CD4-positive, CD25-positive, alpha-beta regulatory T cell (primary cell): ENCODE results near the gene LZTS2. TPM values are rescaled to one million over a fixed set of nuclear protein-coding genes. Genes with fewer than 3 reads are reported as not detected.
A peak's percentile ranks its signal among the peaks of the same experiment; 100 is the strongest.
"Not testable (repeated sequence)": the region's sequence is repeated elsewhere in the genome, so short reads cannot be mapped to it uniquely, and the experiment has no call there.

Experiments used
- ATAC-seq, 2 donors: fragments of 150-1000 bp; cut with Tn5 transposase; one replicate each; pipeline ENCODE4 v1.10.0; 2021; ENCODE audit warnings: low read depth in 2 of 2, moderate number of reproducible peaks in 2 of 2, moderate library complexity in 1 of 2
- DNase-seq, 3 donors: peaks; one replicate each; pipeline versions ENCODE4 v3.0.0 to v3.0.0-alpha.2; 2012 to 2022; ENCODE audit warnings: mixed read lengths in 1 of 3
- H3K27ac ChIP-seq: one replicate; pipeline ENCODE4 v1.7.0; 2013; ENCODE audit warnings: mild to moderate bottlenecking, low read length; ENCODE audit not compliant: insufficient read depth, poor library complexity, severe bottlenecking
- H3K27me3 ChIP-seq: one replicate; pipeline ENCODE4 v1.7.0; 2013; ENCODE audit warnings: low read length; ENCODE audit not compliant: control insufficient read depth, insufficient read depth
- H3K36me3 ChIP-seq: one replicate; pipeline ENCODE4 v1.7.0; 2013; ENCODE audit warnings: mild to moderate bottlenecking, low read length, moderate library complexity; ENCODE audit not compliant: control insufficient read depth, insufficient read depth
- H3K4me1 ChIP-seq: 2 replicates; pipeline ENCODE4 v1.7.0; 2013; ENCODE audit warnings: mild to moderate bottlenecking, low read length; ENCODE audit not compliant: insufficient read depth, control insufficient read depth, poor library complexity, severe bottlenecking
- H3K4me3 ChIP-seq: one replicate; pipeline ENCODE4 v1.7.0; 2013; ENCODE audit warnings: low read depth, mild to moderate bottlenecking, low read length, moderate library complexity
- H3K9me3 ChIP-seq, 2 experiments: 1 replicate in 1 of 2; 2 replicates in 1 of 2; pipeline ENCODE4 v1.7.0; 2013; ENCODE audit warnings: low read length in 2 of 2, mild to moderate bottlenecking in 1 of 2, moderate library complexity in 1 of 2; ENCODE audit not compliant: control insufficient read depth in 2 of 2
- H3K27ac Mint-ChIP-seq, 3 donors: one replicate each; pipeline ENCODE4 v1.8.0; 2020 to 2022; ENCODE audit warnings: mild to moderate bottlenecking in 3 of 3, mixed read lengths in 3 of 3, moderate library complexity in 2 of 3
- H3K27me3 Mint-ChIP-seq: one replicate; pipeline ENCODE4 v1.8.0; 2022; ENCODE audit warnings: mild to moderate bottlenecking, mixed read lengths
- H3K36me3 Mint-ChIP-seq: one replicate; pipeline ENCODE4 v1.8.0; 2020; ENCODE audit warnings: mixed read lengths
- H3K4me1 Mint-ChIP-seq, 4 donors: one replicate each; pipeline ENCODE4 v1.8.0; 2020 to 2022; ENCODE audit warnings: mixed read lengths in 4 of 4, mild to moderate bottlenecking in 1 of 4
- H3K4me3 Mint-ChIP-seq, 4 donors: one replicate each; pipeline ENCODE4 v1.8.0; 2020 to 2022; ENCODE audit warnings: mild to moderate bottlenecking in 4 of 4, mixed read lengths in 4 of 4, moderate library complexity in 3 of 4
- H3K9me3 Mint-ChIP-seq, 7 donors: one replicate each; pipeline ENCODE4 v1.8.0; 2020 to 2022; ENCODE audit warnings: mixed read lengths in 7 of 7, mild to moderate bottlenecking in 3 of 7, moderate library complexity in 2 of 7
- polyA plus RNA-seq, 4 donors: library from polyadenylated mRNA; unstranded; fragments of 300-500 nt; fragmentation: Illumina TruSeq; gene quantifications; one replicate each; pipeline ENCODE4 v1.2.3, GENCODE V29; 2021
- total RNA-seq: library from RNA; stranded (reverse); gene quantifications from one replicate; pipeline ENCODE4 v1.2.3, GENCODE V29; 2022

Gene LZTS2
- total and polyA plus RNA-seq, 5 donors from 2014 or later, result 11.0 to 19.3 (median 13.2) TPM

GRCh38 chr10:101030496-101031127 lies 31.0 kb downstream of the LZTS2 start:
- no peaks in the 10 kb centered on the region for H3K9me3 Mint-ChIP-seq
- peaks cover 20% of the 10 kb centered on the region for H3K27me3 Mint-ChIP-seq
- H3K9me3 ChIP-seq, result no peaks in the 10 kb centered on the region
- peak overlapping the region; percentile 96 to 99 (median 97) for H3K4me3 Mint-ChIP-seq
- H3K36me3 Mint-ChIP-seq, result peaks cover 6% of the 10 kb centered on the region
- peak overlapping the region; percentile 84 for H3K4me3 ChIP-seq
- peaks cover 32% of the 10 kb centered on the region for H3K4me1 ChIP-seq
- H3K27ac Mint-ChIP-seq, result peak overlapping the region; percentile 32 to 99 (median 95)
- peak overlapping the region; percentile 94 for H3K27ac ChIP-seq
- ATAC-seq, result no peak
- peaks cover 11% of the 10 kb centered on the region for H3K36me3 ChIP-seq
- H3K4me1 Mint-ChIP-seq, result peaks cover 4 to 29% (median 21%) of the 10 kb centered on the region in 4 donors
- DNase-seq, result no peak
- no peaks in the 10 kb centered on the region for H3K27me3 ChIP-seq

GRCh38 chr10:101031128-101031795 lies 31.7 kb downstream of the LZTS2 start, which contains the start of the genes PDZD7 and SFXN3:
Gene PDZD7, minus strand, starts transcription at chr10:101031129. Its CDS starts 910 bp downstream, at chr10:101030219.
Gene SFXN3, plus strand, starts transcription at chr10:101031234. Its CDS starts 3,461 bp downstream, at chr10:101034695.
- no peaks in the 10 kb centered on the region for H3K9me3 Mint-ChIP-seq
- Histone ChIP-seq H3K27me3 (no peaks in the 10 kb centered on the region), H3K27ac (peak within 1 kb of the TSS; percentile 94), H3K9me3 (no peaks in the 10 kb centered on the region), H3K4me3 (peak within 1 kb of the TSS; percentile 84), H3K36me3 (peaks cover 17% of the 10 kb centered on the region), H3K4me1 (peaks cover 32% of the 10 kb centered on the region)
- peaks cover 20% of the 10 kb centered on the region for H3K27me3 Mint-ChIP-seq
- peaks cover 4 to 29% (median 21%) of the 10 kb centered on the region in 4 donors for H3K4me1 Mint-ChIP-seq
- peak within 1 kb of the TSS; percentile 96 to 99 (median 97) for H3K4me3 Mint-ChIP-seq
- H3K36me3 Mint-ChIP-seq, result peaks cover 12% of the 10 kb centered on the region
- DNase-seq (peak; percentile 93 to 97 (median 97)), ATAC-seq (peak; percentile 90 to 92)
- H3K27ac Mint-ChIP-seq, result peak within 1 kb of the TSS; percentile 89 to 99 (median 95)

GRCh38 chr10:101031796-101032636 lies 32.4 kb downstream of the LZTS2 start:
- Histone ChIP-seq H3K4me1 (peaks cover 32% of the 10 kb centered on the region), H3K4me3 (peak overlapping the region; percentile 84), H3K9me3 (no peaks in the 10 kb centered on the region), H3K27me3 (no peaks in the 10 kb centered on the region), H3K27ac (peak overlapping the region; percentile 94), H3K36me3 (peaks cover 25% of the 10 kb centered on the region)
- Mint-ChIP-seq H3K4me3 (peak overlapping the region; percentile 96 to 99 (median 97)), H3K4me1 (peaks cover 4 to 29% (median 21%) of the 10 kb centered on the region in 4 donors), H3K27ac (peak overlapping the region; percentile 89 to 99 (median 95)), H3K27me3 (peaks cover 20% of the 10 kb centered on the region), H3K36me3 (peaks cover 15% of the 10 kb centered on the region), H3K9me3 (no peaks in the 10 kb centered on the region)
- DNase-seq (peak; percentile 78 to 89 (median 82)), ATAC-seq (peak; percentile 50 to 52)

GRCh38 chr10:101032637-101033224 lies 33.1 kb downstream of the LZTS2 start:
- peak overlapping the region; percentile 96 to 99 (median 97) for H3K4me3 Mint-ChIP-seq

GRCh38 chr10:101033276-101033675 lies 33.7 kb downstream of the LZTS2 start:
- Mint-ChIP-seq H3K9me3 (no peaks in the 10 kb centered on the region), H3K36me3 (peaks cover 28% of the 10 kb centered on the region), H3K27me3 (peaks cover 12% of the 10 kb centered on the region), H3K27ac (peak overlapping the region in 2 of 3 donors; percentile 76 to 95), H3K4me1 (peaks cover 4 to 29% (median 17%) of the 10 kb centered on the region in 4 donors), H3K4me3 (peak overlapping the region; percentile 96 to 99 (median 97))
- peaks cover 32% of the 10 kb centered on the region for H3K4me1 ChIP-seq
- H3K27ac ChIP-seq, result no peak overlapping the region
- DNase-seq (no peak), ATAC-seq (no peak)
- no peaks in the 10 kb centered on the region for H3K9me3 ChIP-seq
- H3K27me3 ChIP-seq, result no peaks in the 10 kb centered on the region
- H3K36me3 ChIP-seq, result peaks cover 37% of the 10 kb centered on the region
- H3K4me3 ChIP-seq, result peak overlapping the region; percentile 73

More at GRCh38 chr10:101032637-101033224, 33.1 kb downstream of the LZTS2 start:
- peak; percentile 10 to 17 for ATAC-seq
- peaks cover 32% of the 10 kb centered on the region for H3K4me1 ChIP-seq
- no peaks in the 10 kb centered on the region for H3K9me3 ChIP-seq
- peak overlapping the region; percentile 73 for H3K4me3 ChIP-seq
- DNase-seq, result peak in 2 of 3 donors; percentile 27 to 54
- peaks cover 32% of the 10 kb centered on the region for H3K36me3 ChIP-seq
- H3K27ac Mint-ChIP-seq, result peak overlapping the region; percentile 75 to 98 (median 95)
- H3K27ac ChIP-seq, result peak overlapping the region; percentile 94
- no peaks in the 10 kb centered on the region for H3K9me3 Mint-ChIP-seq
- peaks cover 4 to 29% (median 18%) of the 10 kb centered on the region in 4 donors for H3K4me1 Mint-ChIP-seq
- no peaks in the 10 kb centered on the region for H3K27me3 ChIP-seq
- peaks cover 22% of the 10 kb centered on the region for H3K36me3 Mint-ChIP-seq
- H3K27me3 Mint-ChIP-seq, result peaks cover 14% of the 10 kb centered on the region

GRCh38 chr10:101034404-101034803 lies 34.8 kb downstream of the LZTS2 start:
- peak overlapping the region in 1 of 3 donors; percentile 32 for H3K27ac Mint-ChIP-seq
- peak overlapping the region in 1 of 4 donors; percentile 96 for H3K4me3 Mint-ChIP-seq

GRCh38 chr10:101035314-101035713 lies 35.7 kb downstream of the LZTS2 start:
- peaks cover 30% of the 10 kb centered on the region for H3K4me1 ChIP-seq
- H3K27ac ChIP-seq, result no peak overlapping the region
- H3K9me3 Mint-ChIP-seq, result no peaks in the 10 kb centered on the region
- H3K4me1 Mint-ChIP-seq, result peaks cover 4 to 27% (median 17%) of the 10 kb centered on the region in 4 donors
- peaks cover 32% of the 10 kb centered on the region for H3K36me3 Mint-ChIP-seq
- no peak overlapping the region for H3K27ac Mint-ChIP-seq
- no peak overlapping the region for H3K4me3 Mint-ChIP-seq
- peaks cover 40% of the 10 kb centered on the region for H3K36me3 ChIP-seq
- H3K4me3 ChIP-seq, result no peak overlapping the region
- no peaks in the 10 kb centered on the region for H3K27me3 ChIP-seq
- ATAC-seq (no peak), DNase-seq (no peak)
- H3K27me3 Mint-ChIP-seq, result peaks cover 5% of the 10 kb centered on the region
- H3K9me3 ChIP-seq, result no peaks in the 10 kb centered on the region

More at GRCh38 chr10:101034404-101034803, 34.8 kb downstream of the LZTS2 start:
- not testable (repeated sequence) for H3K9me3 Mint-ChIP-seq, H3K4me3 ChIP-seq, H3K9me3 ChIP-seq, H3K27ac ChIP-seq, H3K27me3 ChIP-seq, ATAC-seq, H3K27me3 Mint-ChIP-seq, DNase-seq
- peaks cover 40% of the 10 kb centered on the region for H3K36me3 ChIP-seq
- peaks cover 4 to 27% (median 17%) of the 10 kb centered on the region in 4 donors for H3K4me1 Mint-ChIP-seq
- H3K36me3 Mint-ChIP-seq, result peaks cover 32% of the 10 kb centered on the region
- peaks cover 32% of the 10 kb centered on the region for H3K4me1 ChIP-seq
